ENCODE measurements around the gene KCNJ15. TPM values are rescaled to one million over a fixed set of nuclear protein-coding genes. Genes with fewer than 3 reads are reported as not detected.
A peak's percentile ranks its signal among the peaks of the same experiment; 100 is the strongest.

KCNJ15 gene
- total and polyA plus RNA-seq, 2 experiments from 2014 or later: 1.2 to 2.1 TPM

GRCh38 chr21:38254970-38255369 is 1.8 kb upstream of the KCNJ15 start:
- H3K79me2 ChIP-seq (ENCODE audit: insufficient read depth): no peaks in the 10 kb centered on the region
- DNase-seq: no peak
- 75 to 77% methylated on average over 3 of the region's 3 CpGs for WGBS, 2 experiments (ENCODE audit: low coverage in 1 of 2, low lambda C conversion rate in 2 of 2, missing lambda C conversion rate in 2 of 2)
- H3F3A ChIP-seq (ENCODE audit: insufficient read depth): no peaks in the 10 kb centered on the region
- no peaks in the 10 kb centered on the region for H3K4me1 ChIP-seq (ENCODE audit: insufficient read depth)
- H4K20me1 ChIP-seq (ENCODE audit: insufficient read depth): no peaks in the 10 kb centered on the region
- H3K9ac ChIP-seq: no peak overlapping the region
- 0 out of 2 replicates have a peak, but pooled peaks cover 4% of the 10 kb centered on the region for H3K9me2 ChIP-seq (ENCODE audit: insufficient read depth)
- H2AFZ ChIP-seq: no peak overlapping the region
- no peak overlapping the region for H3K27ac ChIP-seq
- no peak overlapping the region for H3K4me3 ChIP-seq
- H3K9me3 ChIP-seq (ENCODE audit: low read depth): no peaks in the 10 kb centered on the region
- H3K36me3 ChIP-seq (ENCODE audit: low read depth): no peaks in the 10 kb centered on the region
- no peaks in the 10 kb centered on the region for H3K27me3 ChIP-seq (replicated peaks; ENCODE audit: insufficient read depth)
- H3K4me2 ChIP-seq (ENCODE audit: unreplicated experiment): no peak overlapping the region
- in situ Hi-C loops (cut with MboI): no loop called here
- TF ChIP-seq EZH2 (IDR thresholded peaks at IDR 0.05; ENCODE audit: insufficient read depth, poor library complexity, severe bottlenecking): no peak
- TF ChIP-seq EZH2phosphoT487 (IDR thresholded peaks at IDR 0.05; ENCODE audit: insufficient read depth, low read depth): no peak

- no peak for DNase-seq
- TF ChIP-seq EZH2 (IDR thresholded peaks at IDR 0.05; ENCODE audit: insufficient read depth, poor library complexity, severe bottlenecking): no peak
- TF ChIP-seq EZH2phosphoT487 (IDR thresholded peaks at IDR 0.05; ENCODE audit: insufficient read depth, low read depth): no peak
- Histone ChIP-seq H3K9ac (no peak overlapping the region), H3F3A (ENCODE audit: insufficient read depth) (no peaks in the 10 kb centered on the region), H2AFZ (no peak overlapping the region), H3K36me3 (ENCODE audit: low read depth) (no peaks in the 10 kb centered on the region), H3K4me2 (ENCODE audit: unreplicated experiment) (no peak overlapping the region), H3K9me2 (ENCODE audit: insufficient read depth) (no peaks in the 10 kb centered on the region), H3K79me2 (ENCODE audit: insufficient read depth) (no peaks in the 10 kb centered on the region), H4K20me1 (ENCODE audit: insufficient read depth) (no peaks in the 10 kb centered on the region), H3K4me1 (ENCODE audit: insufficient read depth) (no peaks in the 10 kb centered on the region), H3K27ac (no peak overlapping the region), H3K4me3 (no peak overlapping the region), H3K27me3 (replicated peaks; ENCODE audit: insufficient read depth) (no peaks in the 10 kb centered on the region), H3K9me3 (ENCODE audit: low read depth) (no peaks in the 10 kb centered on the region)
- in situ Hi-C loops (cut with MboI): no loop called here
- 91 to 92% methylated on average over 9 of the region's 9 CpGs for WGBS, 2 experiments (ENCODE audit: low coverage in 1 of 2, low lambda C conversion rate in 2 of 2, missing lambda C conversion rate in 2 of 2)
Measured at GRCh38 chr21:38255571-38256117, 1.1 kb upstream of the KCNJ15 start.

GRCh38 chr21:38257667-38258066 is 876 bp downstream of the KCNJ15 start:
- Histone ChIP-seq H3K9me3 (ENCODE audit: low read depth) (no peaks in the 10 kb centered on the region), H3K79me2 (ENCODE audit: insufficient read depth) (no peaks in the 10 kb centered on the region), H3F3A (ENCODE audit: insufficient read depth) (peaks cover 17% of the 10 kb centered on the region), H3K9ac (no peak overlapping the region), H3K4me3 (no peak overlapping the region), H3K4me2 (ENCODE audit: unreplicated experiment) (no peak overlapping the region), H3K36me3 (ENCODE audit: low read depth) (no peaks in the 10 kb centered on the region), H3K27ac (no peak overlapping the region), H3K4me1 (ENCODE audit: insufficient read depth) (peaks cover 10% of the 10 kb centered on the region), H2AFZ (no peak overlapping the region), H3K27me3 (replicated peaks; ENCODE audit: insufficient read depth) (no peaks in the 10 kb centered on the region), H4K20me1 (ENCODE audit: insufficient read depth) (no peaks in the 10 kb centered on the region), H3K9me2 (ENCODE audit: insufficient read depth) (no peaks in the 10 kb centered on the region)
- DNase-seq: no peak
- TF ChIP-seq EZH2phosphoT487 (IDR thresholded peaks at IDR 0.05; ENCODE audit: insufficient read depth, low read depth): no peak
- no peak for TF ChIP-seq EZH2 (IDR thresholded peaks at IDR 0.05; ENCODE audit: insufficient read depth, poor library complexity, severe bottlenecking)
- in situ Hi-C loops (cut with MboI): no loop called here
- WGBS, 2 experiments (ENCODE audit: low coverage in 1 of 2, low lambda C conversion rate in 2 of 2, missing lambda C conversion rate in 2 of 2): 88 to 91% methylated on average over 5 of the region's 5 CpGs

GRCh38 chr21:38258521-38259485 is 2.0 kb downstream of the KCNJ15 start:
- 85% methylated on average over 17 of the region's 17 CpGs for WGBS, 2 experiments (ENCODE audit: low coverage in 1 of 2, low lambda C conversion rate in 2 of 2, missing lambda C conversion rate in 2 of 2)
- no peak overlapping the region for H2AFZ ChIP-seq
- in situ Hi-C loops (cut with MboI): no loop called here
- H3K9me3 ChIP-seq (ENCODE audit: low read depth): no peaks in the 10 kb centered on the region
- no peak overlapping the region for H3K4me3 ChIP-seq
- H3K9me2 ChIP-seq (ENCODE audit: insufficient read depth): no peaks in the 10 kb centered on the region
- DNase-seq: peak; percentile 56
- TF ChIP-seq EZH2 (IDR thresholded peaks at IDR 0.05; ENCODE audit: insufficient read depth, poor library complexity, severe bottlenecking) (no peak), EZH2phosphoT487 (IDR thresholded peaks at IDR 0.05; ENCODE audit: insufficient read depth, low read depth) (no peak)
- H3F3A ChIP-seq (ENCODE audit: insufficient read depth): peaks cover 27% of the 10 kb centered on the region
- no peaks in the 10 kb centered on the region for H3K27me3 ChIP-seq (replicated peaks; ENCODE audit: insufficient read depth)
- no peak overlapping the region for H3K27ac ChIP-seq
- H3K36me3 ChIP-seq (ENCODE audit: low read depth): no peaks in the 10 kb centered on the region
- H3K4me2 ChIP-seq (ENCODE audit: unreplicated experiment): no peak overlapping the region
- peaks cover 22% of the 10 kb centered on the region for H3K4me1 ChIP-seq (ENCODE audit: insufficient read depth)
- no peaks in the 10 kb centered on the region for H4K20me1 ChIP-seq (ENCODE audit: insufficient read depth)
- H3K9ac ChIP-seq: no peak overlapping the region
- H3K79me2 ChIP-seq (ENCODE audit: insufficient read depth): no peaks in the 10 kb centered on the region
